NCI-H2107 treated with DMSO at 0.1 percent for 48 hours (cell line): ENCODE measurements around the gene NTF4.
A peak's percentile ranks its signal among the peaks of the same experiment; 100 is the strongest.

Experiments used
- DNase-seq: peaks from one replicate; lab custom pipeline; 2025; ENCODE audit not compliant: unreplicated experiment; lab: John Stamatoyannopoulos, UW

NTF4 gene

DNA sequence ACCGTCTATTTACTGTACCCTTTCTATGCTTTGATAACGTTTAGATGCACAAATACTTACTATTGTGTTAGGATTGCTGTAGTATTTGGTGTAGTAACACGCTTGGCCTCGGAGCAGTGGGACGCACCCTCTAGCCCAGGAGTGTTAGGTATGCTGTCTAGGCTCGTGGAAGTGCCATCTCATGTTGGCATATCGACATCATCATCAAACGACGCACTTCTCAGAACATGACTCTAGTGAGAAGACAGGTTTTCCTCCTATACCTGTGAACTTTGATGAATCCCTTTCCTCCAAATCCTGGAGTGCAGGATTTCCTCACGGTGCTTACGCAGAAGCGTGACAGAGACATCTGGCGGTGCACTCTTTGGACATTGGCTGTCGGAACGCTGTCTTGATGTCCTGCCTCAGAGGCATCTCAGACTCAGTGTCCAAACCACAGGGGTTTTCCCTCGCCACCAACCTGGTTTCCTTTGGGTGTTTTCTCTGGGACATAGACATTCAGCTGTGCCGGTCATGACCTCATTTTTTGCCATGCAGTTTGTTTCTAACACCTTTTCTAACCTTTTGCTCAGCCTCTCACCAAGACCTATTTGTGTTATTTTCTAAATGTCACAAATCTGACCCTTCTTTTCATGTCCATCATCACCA is 26.9 kb upstream of the NTF4 start:
- DNase-seq, result no peak

- no peak for DNase-seq
Measured at GRCh38 chr19:49086296-49086695, 21.7 kb upstream of the NTF4 start.

GRCh38 chr19:49085868-49086232 is 21.2 kb upstream of the NTF4 start:
- DNase-seq, result no peak

DNA sequence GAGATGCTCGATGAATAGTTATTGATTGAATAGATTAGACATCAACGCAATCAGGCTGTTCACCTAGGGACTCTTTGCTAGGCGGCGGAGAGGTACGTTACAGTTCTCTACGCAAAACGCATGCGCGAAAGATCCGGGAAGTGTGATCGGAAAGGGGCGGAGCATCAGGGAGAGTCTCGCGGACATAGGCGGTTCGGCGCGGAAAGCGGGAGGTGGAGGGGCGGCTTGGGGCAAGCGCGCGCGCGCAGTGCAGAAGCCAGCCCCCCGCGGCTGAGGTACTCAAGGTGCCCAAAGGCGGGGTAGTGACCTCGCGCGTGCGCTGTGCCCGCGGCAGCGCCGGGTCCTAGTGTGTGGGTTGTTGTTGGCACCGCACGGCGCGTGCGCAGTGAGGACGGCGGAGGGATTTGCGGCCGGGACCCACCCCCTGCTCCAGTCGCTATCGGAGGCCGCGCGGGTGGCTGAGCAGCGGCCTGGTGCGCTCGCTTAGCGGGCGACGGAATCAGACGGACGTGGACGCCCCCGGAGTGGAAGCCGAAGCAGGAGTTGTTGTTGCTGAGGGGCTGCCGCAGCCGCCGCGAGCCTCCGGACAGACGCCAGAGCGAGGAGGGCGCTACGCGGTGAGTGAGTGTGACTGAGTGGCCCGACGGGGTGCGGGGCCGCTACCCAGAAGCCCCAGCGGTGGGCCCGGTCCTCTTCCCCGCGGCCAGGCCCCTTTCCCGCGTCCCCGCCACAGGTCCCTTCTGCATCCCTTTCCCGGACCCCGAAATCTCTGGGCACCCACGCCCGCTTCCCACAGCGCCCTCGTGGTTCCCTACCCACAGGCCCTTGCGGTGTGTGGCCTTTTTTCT is 20.6 kb upstream of the NTF4 start, which contains the start of gene SNRNP70:
SNRNP70 (plus strand) TSS at position 432 of the 848 bp plus-strand sequence. CDS start 964 bp downstream, outside the sequence.
- DNase-seq, result peak; percentile 97

GRCh38 chr19:49084206-49085019 is 19.8 kb upstream of the NTF4 start:
- no peak for DNase-seq

DNA sequence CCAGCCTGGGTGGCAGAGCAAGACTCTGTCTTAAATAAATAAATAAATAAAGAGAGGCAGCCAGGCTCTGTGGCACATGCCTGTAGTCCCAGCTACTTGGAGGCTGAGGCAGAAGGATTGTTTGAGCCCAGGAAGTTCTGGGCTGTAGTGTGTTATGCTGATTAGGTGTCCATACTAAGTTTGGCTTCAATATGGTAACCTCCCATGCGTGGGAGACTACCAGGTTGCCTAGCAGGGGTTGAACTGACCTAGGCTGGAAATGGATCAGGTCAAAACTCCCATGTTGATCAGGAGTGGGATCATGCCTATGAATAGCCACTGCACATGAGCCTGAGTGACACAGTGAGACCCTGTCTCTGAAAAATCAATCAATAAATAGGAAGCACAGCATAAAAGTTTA is 16.7 kb upstream of the NTF4 start:
- no peak for DNase-seq

- DNase-seq, result no peak
Measured at GRCh38 chr19:49080392-49080791, 15.8 kb upstream of the NTF4 start.

GRCh38 chr19:49074869-49075268 is 10.3 kb upstream of the NTF4 start:
- peak; percentile 7 for DNase-seq

DNA sequence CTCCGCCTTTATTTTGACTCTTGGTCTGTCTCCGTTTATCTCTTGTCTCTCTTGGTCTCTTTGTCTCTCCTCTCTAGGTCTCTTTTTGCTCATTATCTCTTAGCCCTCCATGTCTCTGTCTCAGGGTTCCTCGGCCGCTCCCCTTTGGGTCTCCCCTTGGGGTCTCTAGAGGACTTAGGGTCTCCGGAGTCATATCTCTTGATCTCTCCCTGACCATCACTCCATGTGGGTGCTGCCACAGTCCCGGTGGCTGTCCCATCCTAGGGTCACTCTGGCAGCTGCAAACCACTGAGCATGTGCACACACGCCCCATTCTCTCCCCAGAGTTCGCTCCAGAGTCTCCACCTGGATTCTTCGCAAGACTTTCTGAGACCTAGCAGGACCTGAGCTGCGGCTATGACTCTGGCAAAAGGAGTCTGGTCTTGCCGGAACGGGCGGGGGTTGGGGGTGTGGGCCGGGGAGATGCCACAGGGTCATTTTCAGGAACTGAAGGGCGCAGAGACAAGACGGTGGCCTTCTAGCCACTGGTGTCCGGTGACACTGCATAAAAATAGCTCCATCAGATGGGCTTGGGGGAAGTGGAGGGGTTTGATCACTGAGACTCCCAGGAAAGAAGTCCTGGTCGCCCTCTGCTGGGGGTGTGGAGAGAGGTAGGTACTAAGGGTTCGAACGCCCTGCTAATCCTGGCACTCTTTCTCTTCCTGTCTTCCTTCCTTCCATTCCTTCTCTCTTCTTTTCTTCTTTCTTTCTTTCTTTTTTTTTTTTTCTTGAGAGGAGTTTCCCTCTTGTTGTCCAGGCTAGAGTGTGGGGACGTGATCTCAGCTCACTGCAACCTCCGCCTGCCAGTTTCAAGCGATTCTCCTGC is 9.1 kb upstream of the NTF4 start:
- no peak for DNase-seq

- no peak for DNase-seq
Measured at GRCh38 chr19:49071860-49072547, 7.4 kb upstream of the NTF4 start.

GRCh38 chr19:49070416-49070815 is 5.8 kb upstream of the NTF4 start:
- no peak for DNase-seq

GRCh38 chr19:49069026-49069425 is 4.4 kb upstream of the NTF4 start:
- no peak for DNase-seq

DNA sequence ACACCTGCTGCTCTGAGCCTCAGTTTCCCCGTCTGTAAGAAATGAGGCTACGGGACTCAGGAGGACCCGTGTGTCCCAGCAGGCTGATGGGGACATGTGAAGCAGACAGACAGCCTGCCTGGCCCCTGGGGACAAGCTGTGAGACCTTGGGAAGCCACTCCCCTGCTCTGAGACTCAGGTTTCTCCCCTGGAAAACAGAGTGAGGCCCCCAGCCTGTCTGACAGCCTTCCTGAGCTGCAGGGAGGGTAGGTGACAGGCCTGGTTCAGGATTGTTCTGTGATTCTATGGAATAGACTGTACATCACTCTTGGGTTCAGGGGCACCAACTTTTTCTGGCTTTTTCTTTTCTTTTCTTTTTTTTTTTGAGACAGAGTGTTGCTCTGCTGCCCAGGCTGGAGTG is 2.9 kb upstream of the NTF4 start:
- DNase-seq, result no peak

DNA sequence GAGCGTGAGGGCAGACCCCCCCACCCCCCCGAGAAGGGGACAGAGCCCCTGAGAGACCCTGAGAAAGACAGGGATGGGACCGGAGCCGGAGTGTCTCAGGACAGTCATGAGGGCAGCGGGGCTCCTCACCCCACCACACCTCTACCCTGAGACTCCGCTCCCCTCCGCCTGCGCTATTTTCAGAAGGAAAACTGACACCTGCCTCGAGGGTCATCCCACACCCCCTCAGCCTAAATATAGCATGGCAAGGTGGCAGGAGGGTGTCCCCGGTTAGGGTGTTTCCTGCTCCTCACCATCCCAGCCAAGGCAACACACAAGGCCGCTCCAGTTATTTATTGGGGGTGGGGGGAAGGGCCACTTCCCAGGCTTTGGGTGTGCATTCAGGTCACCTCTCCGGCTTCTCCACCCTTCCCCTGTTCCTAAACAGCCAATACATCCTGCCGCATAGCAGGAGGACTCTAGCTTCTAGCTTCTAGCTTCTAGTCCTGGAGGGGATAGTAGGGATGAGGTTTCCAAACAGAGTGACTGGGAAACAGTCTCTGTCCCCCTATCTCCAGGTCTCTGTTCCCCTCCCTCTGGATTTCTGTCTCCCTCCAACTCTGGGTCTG is 1.4 kb upstream of the NTF4 start:
- DNase-seq, result no peak

DNA sequence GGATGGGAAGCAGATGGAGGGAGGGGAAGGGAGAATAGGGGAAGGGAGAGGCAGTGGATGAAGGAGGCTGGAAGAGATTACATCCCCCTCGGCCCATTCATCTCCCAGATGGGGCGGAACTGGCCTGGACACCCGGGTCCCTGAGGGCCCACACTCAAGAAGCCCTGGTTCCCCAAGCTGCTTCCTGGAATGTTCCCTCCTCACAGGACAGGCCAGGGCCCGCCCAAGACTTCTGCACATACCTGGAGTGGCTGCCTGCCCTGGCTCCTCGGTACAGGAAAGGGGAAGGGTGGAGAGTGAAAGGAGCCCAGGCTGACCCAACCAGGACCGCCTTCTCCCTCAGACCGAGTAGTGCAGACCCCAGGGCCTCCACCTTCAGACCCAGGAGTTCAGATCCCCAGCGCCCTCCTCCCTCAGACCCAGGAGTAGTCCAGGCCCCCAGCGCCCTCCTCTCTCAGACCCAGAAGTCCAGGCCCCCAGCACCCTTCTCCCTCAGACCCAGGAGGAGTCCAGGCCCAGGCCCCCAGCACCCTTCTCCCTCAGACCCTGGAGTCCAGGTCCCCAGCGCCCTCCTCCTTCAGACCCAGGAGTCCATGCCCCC is 489 bp downstream of the NTF4 start:
- DNase-seq, result no peak

- no peak for DNase-seq
Measured at GRCh38 chr19:49061445-49061844, 3.2 kb downstream of the NTF4 start.

DNA sequence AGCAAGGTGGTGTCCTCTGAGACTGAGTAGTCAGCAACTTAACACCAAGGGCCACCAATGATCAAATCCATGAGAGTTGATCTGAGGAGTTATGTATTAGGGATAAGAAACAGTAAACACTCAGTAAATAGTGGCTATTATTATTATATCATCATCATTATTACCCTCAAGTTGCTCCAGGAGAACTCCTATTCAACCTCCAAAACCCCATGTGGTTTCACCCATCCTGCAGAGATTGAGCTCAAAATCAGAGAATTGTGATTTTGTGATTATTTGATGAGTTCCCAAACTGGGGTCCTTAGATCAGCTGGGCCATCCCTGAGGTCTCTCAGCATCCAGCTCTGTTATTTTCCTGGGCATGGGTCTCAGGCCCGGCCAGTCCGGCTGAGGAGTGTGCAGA is 3.6 kb downstream of the NTF4 start:
- no peak for DNase-seq

GRCh38 chr19:49059053-49059452 is 5.6 kb downstream of the NTF4 start:
- DNase-seq, result no peak

- DNase-seq, result no peak
Measured at GRCh38 chr19:49058562-49058961, 6.1 kb downstream of the NTF4 start.
